GM18502 (cell line): ENCODE measurements around the gene KDM6B.

ENCODE experiments used
- ATAC-seq: cut with Tn5 transposase; IDR thresholded peaks from one replicate; pipeline ENCODE4 v1.9.1; 2021; ENCODE audit warnings: mild to moderate bottlenecking; ENCODE audit not compliant: unreplicated experiment, poor library complexity

The KDM6B gene

DNA sequence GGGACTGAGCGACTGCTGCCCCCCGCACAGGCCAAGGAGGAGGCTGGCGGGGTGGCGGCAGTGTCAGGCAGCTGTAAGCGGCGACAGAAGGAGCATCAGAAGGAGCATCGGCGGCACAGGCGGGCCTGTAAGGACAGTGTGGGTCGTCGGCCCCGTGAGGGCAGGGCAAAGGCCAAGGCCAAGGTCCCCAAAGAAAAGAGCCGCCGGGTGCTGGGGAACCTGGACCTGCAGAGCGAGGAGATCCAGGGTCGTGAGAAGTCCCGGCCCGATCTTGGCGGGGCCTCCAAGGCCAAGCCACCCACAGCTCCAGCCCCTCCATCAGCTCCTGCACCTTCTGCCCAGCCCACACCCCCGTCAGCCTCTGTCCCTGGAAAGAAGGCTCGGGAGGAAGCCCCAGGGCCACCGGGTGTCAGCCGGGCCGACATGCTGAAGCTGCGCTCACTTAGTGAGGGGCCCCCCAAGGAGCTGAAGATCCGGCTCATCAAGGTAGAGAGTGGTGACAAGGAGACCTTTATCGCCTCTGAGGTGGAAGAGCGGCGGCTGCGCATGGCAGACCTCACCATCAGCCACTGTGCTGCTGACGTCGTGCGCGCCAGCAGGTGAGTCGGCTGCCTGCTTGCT, 15.2 kb downstream of the KDM6B start:
- ATAC-seq = no peak

GRCh38 chr17:7849751-7850504, 15.9 kb downstream of the KDM6B start:
- ATAC-seq = no peak

DNA sequence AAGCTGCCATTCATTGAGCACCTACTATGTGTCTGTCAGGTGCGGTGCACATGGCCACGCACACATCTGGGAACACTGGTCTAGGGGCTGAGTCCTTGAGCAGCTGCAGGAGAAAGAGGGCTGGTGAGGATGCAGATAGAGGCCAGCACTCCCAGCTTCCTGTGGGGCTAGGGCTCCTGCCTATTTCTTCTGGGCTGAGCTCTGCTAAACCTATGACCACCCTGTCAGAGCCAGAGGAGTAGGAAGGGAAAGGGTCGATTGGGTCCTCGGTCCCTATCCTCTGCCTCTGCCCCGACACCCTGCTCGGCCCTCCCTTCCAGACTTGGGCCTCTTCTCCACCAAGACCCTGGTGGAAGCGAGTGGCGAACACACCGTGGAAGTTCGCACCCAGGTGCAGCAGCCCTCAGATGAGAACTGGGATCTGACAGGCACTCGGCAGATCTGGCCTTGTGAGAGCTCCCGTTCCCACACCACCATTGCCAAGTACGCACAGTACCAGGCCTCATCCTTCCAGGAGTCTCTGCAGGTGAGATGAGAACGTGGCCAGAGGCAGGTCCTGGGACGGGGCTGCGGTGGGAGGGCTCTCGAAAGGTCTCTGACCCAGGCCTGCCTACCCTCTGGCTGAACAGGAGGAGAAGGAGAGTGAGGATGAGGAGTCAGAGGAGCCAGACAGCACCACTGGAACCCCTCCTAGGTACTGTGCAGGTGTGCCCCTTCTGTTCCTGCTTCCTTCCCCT, 16.9 kb downstream of the KDM6B start:
- ATAC-seq = no peak

GRCh38 chr17:7851438-7852261, 17.6 kb downstream of the KDM6B start:
- ATAC-seq = peak; percentile 67

- ATAC-seq = no peak
These were observed 18.2 kb downstream of the KDM6B start for GRCh38 chr17:7852262-7852670.

DNA sequence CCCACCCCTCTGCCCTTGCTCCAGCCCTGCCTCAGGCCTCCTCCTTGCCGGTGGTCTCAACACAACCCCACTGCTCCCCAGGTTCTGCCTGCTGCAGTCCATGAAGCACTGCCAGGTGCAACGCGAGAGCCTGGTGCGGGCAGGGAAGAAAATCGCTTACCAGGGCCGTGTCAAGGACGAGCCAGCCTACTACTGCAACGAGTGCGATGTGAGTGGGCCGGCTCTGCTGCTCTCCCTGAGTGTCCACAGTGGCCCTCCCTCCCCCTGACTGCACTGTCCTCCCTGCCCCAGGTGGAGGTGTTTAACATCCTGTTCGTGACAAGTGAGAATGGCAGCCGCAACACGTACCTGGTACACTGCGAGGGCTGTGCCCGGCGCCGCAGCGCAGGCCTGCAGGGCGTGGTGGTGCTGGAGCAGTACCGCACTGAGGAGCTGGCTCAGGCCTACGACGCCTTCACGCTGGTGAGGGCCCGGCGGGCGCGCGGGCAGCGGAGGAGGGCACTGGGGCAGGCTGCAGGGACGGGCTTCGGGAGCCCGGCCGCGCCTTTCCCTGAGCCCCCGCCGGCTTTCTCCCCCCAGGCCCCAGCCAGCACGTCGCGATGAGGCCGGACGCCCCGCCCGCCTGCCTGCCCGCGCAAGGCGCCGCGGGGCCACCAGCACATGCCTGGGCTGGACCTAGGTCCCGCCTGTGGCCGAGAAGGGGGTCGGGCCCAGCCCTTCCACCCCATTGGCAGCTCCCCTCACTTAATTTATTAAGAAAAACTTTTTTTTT, 19.1 kb downstream of the KDM6B start:
- no peak for ATAC-seq

- ATAC-seq = no peak
These were observed 19.6 kb downstream of the KDM6B start for GRCh38 chr17:7853691-7854038.

DNA sequence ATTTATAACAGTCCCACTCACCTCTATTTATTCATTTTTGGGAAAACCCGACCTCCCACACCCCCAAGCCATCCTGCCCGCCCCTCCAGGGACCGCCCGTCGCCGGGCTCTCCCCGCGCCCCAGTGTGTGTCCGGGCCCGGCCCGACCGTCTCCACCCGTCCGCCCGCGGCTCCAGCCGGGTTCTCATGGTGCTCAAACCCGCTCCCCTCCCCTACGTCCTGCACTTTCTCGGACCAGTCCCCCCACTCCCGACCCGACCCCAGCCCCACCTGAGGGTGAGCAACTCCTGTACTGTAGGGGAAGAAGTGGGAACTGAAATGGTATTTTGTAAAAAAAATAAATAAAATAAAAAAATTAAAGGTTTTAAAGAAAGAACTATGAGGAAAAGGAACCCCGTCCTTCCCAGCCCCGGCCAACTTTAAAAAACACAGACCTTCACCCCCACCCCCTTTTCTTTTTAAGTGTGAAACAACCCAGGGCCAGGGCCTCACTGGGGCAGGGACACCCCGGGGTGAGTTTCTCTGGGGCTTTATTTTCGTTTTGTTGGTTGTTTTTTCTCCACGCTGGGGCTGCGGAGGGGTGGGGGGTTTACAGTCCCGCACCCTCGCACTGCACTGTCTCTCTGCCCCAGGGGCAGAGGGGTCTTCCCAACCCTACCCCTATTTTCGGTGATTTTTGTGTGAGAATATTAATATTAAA, 20.2 kb downstream of the KDM6B start:
- no peak for ATAC-seq

- no peak for ATAC-seq
These were observed 21.0 kb downstream of the KDM6B start, which contains the start of gene TMEM88 for GRCh38 chr17:7854851-7855659. Gene TMEM88, plus strand, starts transcription at chr17:7855066. Its CDS starts 9 bp downstream, at chr17:7855075.

DNA sequence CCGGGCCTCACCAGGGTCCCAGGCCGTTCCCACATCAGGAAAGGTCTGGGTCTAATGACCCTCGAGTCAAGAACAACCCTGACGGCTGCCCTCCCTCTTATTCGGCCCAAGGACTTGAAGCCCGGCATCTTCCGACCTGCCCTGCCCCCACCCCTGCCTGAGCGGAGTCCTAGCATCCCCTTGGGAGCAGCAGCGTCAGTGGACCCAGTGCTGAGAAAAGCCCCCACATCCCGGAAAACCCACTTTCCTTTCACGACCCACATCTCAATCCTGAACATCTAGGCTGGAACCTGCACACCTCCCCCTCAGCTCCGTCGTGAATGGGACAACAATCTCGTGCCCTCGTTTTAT, 21.6 kb downstream of the KDM6B start:
- no peak for ATAC-seq

GRCh38 chr17:7856011-7856810, 22.2 kb downstream of the KDM6B start:
- no peak for ATAC-seq

DNA sequence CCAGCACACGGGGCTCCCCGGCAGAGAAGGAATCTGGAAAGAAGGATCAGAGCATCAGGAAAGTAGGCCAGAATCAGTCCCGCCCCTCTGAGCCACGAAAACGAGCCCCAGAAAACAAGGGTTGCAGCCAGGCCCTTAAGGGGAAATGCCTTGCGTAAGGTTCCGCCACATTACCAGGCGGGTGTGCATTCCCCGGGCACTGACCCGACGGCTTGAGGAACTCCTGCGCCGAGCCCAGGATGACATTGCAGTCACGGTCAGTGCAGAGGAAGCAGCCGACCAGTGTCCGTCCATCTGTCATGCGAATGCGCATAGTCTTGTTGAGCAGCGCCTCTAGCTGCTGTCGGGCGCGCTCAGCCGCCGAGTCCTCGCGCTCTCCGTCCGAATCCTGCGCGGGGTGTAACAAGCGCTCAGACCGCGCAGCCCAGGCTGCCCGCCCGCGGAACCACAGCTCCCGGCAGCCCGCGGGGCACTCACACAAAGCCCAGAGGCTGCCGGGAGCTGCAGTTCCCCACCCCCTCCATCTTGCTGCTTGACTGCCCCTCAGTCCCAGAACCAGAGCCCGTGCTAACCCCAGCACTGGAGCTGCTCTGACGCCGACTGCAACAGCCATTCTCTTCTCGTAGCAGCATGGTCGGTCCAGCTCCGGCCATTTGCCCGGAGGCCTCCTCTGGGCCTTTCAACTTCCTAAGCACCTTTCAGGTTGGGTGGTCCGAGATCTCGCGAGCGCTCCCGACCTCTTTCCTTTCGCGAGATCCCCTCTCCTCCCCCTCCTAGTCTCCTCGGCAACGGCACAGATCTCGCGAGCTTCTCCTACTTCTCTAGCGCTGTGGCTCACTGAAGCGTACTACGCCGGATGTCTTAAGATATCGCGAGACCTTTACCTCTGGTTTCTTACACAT, 23.0 kb downstream of the KDM6B start, which contains the start of gene NAA38:
NAA38 (minus strand) TSS at position 749 of the 902 bp plus-strand sequence; CDS start at position 653, 96 bp downstream.
- peak; percentile 69 for ATAC-seq

DNA sequence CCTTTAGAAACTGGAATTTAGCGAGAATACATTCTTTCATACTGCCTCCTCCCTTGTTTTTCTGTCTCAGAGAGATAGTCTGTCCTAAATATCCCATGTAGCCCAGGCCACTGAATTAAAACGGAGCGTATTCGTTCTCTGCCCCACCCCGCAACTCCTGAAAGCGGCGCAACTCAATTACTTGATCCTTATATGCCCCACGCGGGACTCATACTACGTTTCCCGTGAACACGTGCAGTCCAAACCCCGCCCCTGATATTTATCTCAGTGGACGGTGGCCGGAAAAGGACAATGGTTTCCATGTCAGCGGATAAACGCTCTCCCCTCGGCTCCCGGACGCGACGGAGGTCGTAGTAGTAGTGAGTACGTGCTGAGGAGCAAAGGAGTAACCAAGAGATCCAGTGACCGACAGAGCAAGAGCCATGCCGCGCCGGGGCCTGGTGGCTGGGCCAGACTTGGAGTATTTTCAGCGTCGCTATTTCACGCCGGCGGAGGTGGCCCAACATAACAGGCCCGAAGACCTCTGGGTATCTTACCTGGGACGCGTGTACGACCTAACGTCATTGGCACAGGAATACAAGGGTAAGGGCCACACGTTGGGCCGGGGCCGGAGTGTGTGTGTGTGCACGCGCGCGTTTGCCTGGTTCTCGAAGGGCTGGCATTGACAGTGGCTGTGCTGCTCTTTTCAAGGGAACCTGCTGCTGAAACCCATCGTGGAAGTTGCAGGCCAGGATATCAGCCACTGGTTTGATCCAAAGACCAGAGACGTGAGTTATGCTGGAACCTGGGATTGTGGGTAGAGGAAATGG, 23.9 kb downstream of the KDM6B start, which contains the start of gene CYB5D1:
CYB5D1 (plus strand) TSS at position 291 of the 809 bp plus-strand sequence; CDS start at position 423, 132 bp downstream.
- ATAC-seq = peak; percentile 41

DNA sequence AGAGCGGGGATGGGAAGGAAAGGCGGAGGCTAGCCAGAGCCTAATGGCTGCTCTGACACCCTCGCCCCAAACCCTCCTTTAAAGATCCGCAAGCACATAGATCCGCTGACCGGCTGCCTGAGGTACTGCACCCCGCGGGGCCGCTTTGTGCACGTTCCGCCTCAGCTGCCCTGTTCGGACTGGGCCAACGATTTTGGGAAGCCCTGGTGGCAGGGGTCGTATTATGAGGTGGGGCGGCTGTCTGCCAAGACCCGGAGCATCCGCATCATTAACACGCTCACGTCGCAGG, 24.4 kb downstream of the KDM6B start:
- ATAC-seq = no peak

DNA sequence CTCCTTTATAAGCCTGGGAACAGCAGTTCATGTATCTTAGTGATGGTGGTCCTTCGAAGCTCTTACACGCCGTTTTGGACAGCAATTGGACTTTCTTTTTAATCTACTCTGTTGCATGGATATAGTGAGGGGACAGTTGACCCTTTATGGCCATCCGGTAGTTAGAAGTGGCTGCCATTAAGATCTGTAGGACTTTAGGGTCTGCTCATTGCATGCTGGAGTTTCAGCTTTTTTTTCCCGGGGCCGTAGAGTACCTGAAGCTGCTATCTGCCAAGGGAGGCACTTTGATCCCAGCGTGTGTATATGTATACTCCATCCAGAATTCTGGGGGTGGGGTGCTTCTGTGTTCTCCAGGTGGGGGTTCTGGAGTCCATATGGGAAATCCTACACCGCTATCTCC, 25.0 kb downstream of the KDM6B start:
- no peak for ATAC-seq
